ENCODE results near the gene ZFC3H1.

DNA sequence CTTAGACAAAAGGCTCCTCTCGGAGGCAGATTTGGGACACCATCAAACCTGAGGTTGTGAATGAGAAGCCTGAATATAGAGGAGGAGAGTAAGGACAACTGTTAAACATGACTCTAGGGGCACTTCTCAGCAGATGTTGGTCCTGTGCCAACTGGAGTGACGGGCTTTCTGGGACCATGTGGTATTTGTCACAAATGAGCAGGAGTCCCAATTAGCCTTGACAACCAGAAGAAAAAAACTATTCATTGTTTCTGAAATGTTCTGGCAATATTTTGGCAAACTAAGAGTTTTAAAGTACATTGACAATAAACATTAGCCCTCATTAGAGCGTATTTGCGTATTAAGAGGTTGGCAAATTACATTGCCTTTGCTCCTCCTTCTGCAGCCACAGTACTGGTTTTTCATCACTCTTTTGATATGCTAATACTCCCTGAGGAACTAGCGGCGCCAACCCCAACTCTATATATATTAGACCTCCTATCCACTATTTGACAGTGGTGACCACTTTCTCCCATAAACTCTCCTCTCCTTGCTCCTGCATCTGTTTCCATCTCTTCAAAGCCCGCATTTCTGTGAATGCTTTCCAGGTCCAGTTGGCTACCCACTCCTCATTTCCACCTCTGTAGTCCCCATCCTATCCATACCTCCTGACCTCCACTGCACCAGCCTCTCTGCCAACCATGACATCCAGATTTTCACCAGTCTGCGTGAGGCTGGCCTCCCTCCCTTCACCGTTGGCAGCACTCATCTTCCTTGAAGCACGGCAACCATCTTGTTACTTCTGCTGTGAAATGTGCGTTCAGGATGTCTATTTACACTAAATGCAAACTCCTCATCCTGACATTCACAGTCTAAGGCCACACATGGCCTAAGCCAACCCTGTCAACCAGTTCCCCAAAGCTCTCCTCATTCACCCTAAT lies 100.7 kb downstream of the ZFC3H1 start:
- TF ChIP-seq, protein P1, sequence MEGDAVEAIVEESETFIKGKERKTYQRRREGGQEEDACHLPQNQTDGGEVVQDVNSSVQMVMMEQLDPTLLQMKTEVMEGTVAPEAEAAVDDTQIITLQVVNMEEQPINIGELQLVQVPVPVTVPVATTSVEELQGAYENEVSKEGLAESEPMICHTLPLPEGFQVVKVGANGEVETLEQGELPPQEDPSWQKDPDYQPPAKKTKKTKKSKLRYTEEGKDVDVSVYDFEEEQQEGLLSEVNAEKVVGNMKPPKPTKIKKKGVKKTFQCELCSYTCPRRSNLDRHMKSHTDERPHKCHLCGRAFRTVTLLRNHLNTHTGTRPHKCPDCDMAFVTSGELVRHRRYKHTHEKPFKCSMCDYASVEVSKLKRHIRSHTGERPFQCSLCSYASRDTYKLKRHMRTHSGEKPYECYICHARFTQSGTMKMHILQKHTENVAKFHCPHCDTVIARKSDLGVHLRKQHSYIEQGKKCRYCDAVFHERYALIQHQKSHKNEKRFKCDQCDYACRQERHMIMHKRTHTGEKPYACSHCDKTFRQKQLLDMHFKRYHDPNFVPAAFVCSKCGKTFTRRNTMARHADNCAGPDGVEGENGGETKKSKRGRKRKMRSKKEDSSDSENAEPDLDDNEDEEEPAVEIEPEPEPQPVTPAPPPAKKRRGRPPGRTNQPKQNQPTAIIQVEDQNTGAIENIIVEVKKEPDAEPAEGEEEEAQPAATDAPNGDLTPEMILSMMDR (IDR thresholded peaks at IDR 0.05; ENCODE audit: low read depth, low read length) = no peak
- TF ChIP-seq POLR2A (IDR thresholded peaks at IDR 0.05; ENCODE audit: extremely low read depth, insufficient read length) (no peak), MYC (IDR thresholded peaks at IDR 0.05; ENCODE audit: low read depth, low read length) (no peak)
